ENCODE data around the gene LGALS4.

LGALS4 gene

GRCh38 chr19:38841787-38842438 lies 29.2 kb upstream of the LGALS4 start:
- DNase-seq (ENCODE audit: low read depth): no peak
- no peak for TF ChIP-seq CTCF (IDR thresholded peaks at IDR 0.05; ENCODE audit: control insufficient read depth, insufficient read depth, low read depth, low read length, missing control alignments)
- no peak overlapping the region for H3K4me3 ChIP-seq (ENCODE audit: control insufficient read depth, low read depth, low read length)

GRCh38 chr19:38841180-38841766 lies 28.5 kb upstream of the LGALS4 start:
- H3K4me3 ChIP-seq (ENCODE audit: control insufficient read depth, low read depth, low read length): no peak overlapping the region
- TF ChIP-seq CTCF (IDR thresholded peaks at IDR 0.05; ENCODE audit: control insufficient read depth, insufficient read depth, low read depth, low read length, missing control alignments): no peak
- DNase-seq (ENCODE audit: low read depth): no peak

- DNase-seq (ENCODE audit: low read depth): no peak
- no peak for TF ChIP-seq CTCF (IDR thresholded peaks at IDR 0.05; ENCODE audit: control insufficient read depth, insufficient read depth, low read depth, low read length, missing control alignments)
- no peak overlapping the region for H3K4me3 ChIP-seq (ENCODE audit: control insufficient read depth, low read depth, low read length)
Observed at GRCh38 chr19:38840583-38840968, 27.8 kb upstream of the LGALS4 start.

- H3K4me3 ChIP-seq (ENCODE audit: control insufficient read depth, low read depth, low read length): no peak overlapping the region
- no peak for TF ChIP-seq CTCF (IDR thresholded peaks at IDR 0.05; ENCODE audit: control insufficient read depth, insufficient read depth, low read depth, low read length, missing control alignments)
- DNase-seq (ENCODE audit: low read depth): no peak
Observed at GRCh38 chr19:38839816-38840582, 27.3 kb upstream of the LGALS4 start.

- no peak for DNase-seq (ENCODE audit: low read depth)
- TF ChIP-seq CTCF (IDR thresholded peaks at IDR 0.05; ENCODE audit: control insufficient read depth, insufficient read depth, low read depth, low read length, missing control alignments): no peak
Observed at GRCh38 chr19:38838986-38839761, 26.4 kb upstream of the LGALS4 start.

GRCh38 chr19:38838208-38838985 lies 25.7 kb upstream of the LGALS4 start:
- H3K4me3 ChIP-seq (ENCODE audit: control insufficient read depth, low read depth, low read length): no peak overlapping the region
- no peak for DNase-seq (ENCODE audit: low read depth)
- no peak for TF ChIP-seq CTCF (IDR thresholded peaks at IDR 0.05; ENCODE audit: control insufficient read depth, insufficient read depth, low read depth, low read length, missing control alignments)

More at GRCh38 chr19:38838986-38839761, 26.4 kb upstream of the LGALS4 start:
- H3K4me3 ChIP-seq (ENCODE audit: control insufficient read depth, low read depth, low read length): no peak overlapping the region
